ENCODE results near the gene RNF20. TPM values are rescaled to one million over a fixed set of nuclear protein-coding genes. Genes with fewer than 3 reads are reported as not detected.

Gene RNF20
- total RNA-seq, 1 experiment from 2014 or later: 35.4 TPM

- peak; percentile 10 for DNase-seq (ENCODE audit: low read depth)
Observed at GRCh38 chr9:101590074-101590473, 56.4 kb downstream of the RNF20 start.

GRCh38 chr9:101590901-101591300 is 57.2 kb downstream of the RNF20 start:
- no peak for DNase-seq (ENCODE audit: low read depth)

- DNase-seq (ENCODE audit: low read depth): no peak
Observed at GRCh38 chr9:101591787-101592446, 58.3 kb downstream of the RNF20 start.

- no peak for DNase-seq (ENCODE audit: low read depth)
Observed at GRCh38 chr9:101592788-101593187, 59.1 kb downstream of the RNF20 start.

GRCh38 chr9:101593345-101593744 is 59.7 kb downstream of the RNF20 start:
- no peak for DNase-seq (ENCODE audit: low read depth)

- no peak for DNase-seq (ENCODE audit: low read depth)
Observed at GRCh38 chr9:101594796-101595195, 61.1 kb downstream of the RNF20 start, which contains the start of gene PPP3R2. TSS of gene PPP3R2 (minus strand) at chr9:101594969. CDS start at chr9:101594921, 48 bp downstream.

- peak; percentile 57 for DNase-seq (ENCODE audit: low read depth)
Observed at GRCh38 chr9:101601904-101602765, 68.5 kb downstream of the RNF20 start.

GRCh38 chr9:101604296-101604695 is 70.6 kb downstream of the RNF20 start:
- no peak for DNase-seq (ENCODE audit: low read depth)

GRCh38 chr9:101605547-101605946 is 71.9 kb downstream of the RNF20 start:
- no peak for DNase-seq (ENCODE audit: low read depth)

Other genes with a start within 250 kb of the RNF20 start
- gene BAAT, start 148.8 kb upstream of the RNF20 start, total RNA-seq (2014; rRNA removed): 0.06 TPM in 1 of 2 replicates, not detected in the other
- gene MRPL50, start 135.2 kb upstream of the RNF20 start, total RNA-seq (2014; rRNA removed): 13.5 and 14.6 TPM in 2 replicates
- gene ZNF189, start 135.0 kb upstream of the RNF20 start, total RNA-seq (2014; rRNA removed): 12.1 and 14.6 TPM in 2 replicates
- not detected in 2 replicates for gene ALDOB, start 98.1 kb upstream of the RNF20 start, total RNA-seq (2014; rRNA removed)
- not detected in 2 replicates for gene PPP3R2, start 61.1 kb downstream of the RNF20 start, total RNA-seq (2014; rRNA removed)
- not detected in 2 replicates for gene GRIN3A, start 204.8 kb downstream of the RNF20 start, total RNA-seq (2014; rRNA removed)